ENCODE data around the gene SFXN2. TPM values are rescaled to one million over a fixed set of nuclear protein-coding genes. Genes with fewer than 3 reads are reported as not detected.
A peak's percentile ranks its signal among the peaks of the same experiment; 100 is the strongest.

Gene SFXN2
- total RNA-seq, 1 donor from 2014 or later = 36.8 TPM

DNA sequence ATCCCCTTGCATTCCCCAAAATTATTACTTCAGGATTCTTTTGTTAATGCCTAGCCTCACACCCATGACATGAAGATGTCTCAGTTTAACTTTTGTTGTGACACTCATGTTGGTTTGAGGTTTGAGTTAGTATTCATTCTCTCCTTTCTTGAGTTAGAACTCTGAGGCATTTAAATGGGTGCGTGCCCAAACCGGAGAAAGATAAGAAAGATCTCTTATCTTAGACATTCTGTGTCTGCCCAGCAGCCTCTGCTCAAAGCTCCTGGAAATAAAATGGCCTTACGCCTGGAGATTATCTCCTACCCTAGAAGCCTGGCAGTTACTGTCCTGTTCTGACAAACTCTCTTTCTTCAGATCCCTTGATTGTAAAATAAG lies 55.7 kb downstream of the SFXN2 start:
- Mint-ChIP-seq H3K27ac (peak overlapping the region; percentile 86), H3K36me3 (no peaks in the 10 kb centered on the region), H3K4me3 (no peak overlapping the region), H3K4me1 (peaks cover 65% of the 10 kb centered on the region), H3K9me3 (no peaks in the 10 kb centered on the region), H3K27me3 (ENCODE audit: low read depth) (no peaks in the 10 kb centered on the region)
- TF ChIP-seq, protein P1, sequence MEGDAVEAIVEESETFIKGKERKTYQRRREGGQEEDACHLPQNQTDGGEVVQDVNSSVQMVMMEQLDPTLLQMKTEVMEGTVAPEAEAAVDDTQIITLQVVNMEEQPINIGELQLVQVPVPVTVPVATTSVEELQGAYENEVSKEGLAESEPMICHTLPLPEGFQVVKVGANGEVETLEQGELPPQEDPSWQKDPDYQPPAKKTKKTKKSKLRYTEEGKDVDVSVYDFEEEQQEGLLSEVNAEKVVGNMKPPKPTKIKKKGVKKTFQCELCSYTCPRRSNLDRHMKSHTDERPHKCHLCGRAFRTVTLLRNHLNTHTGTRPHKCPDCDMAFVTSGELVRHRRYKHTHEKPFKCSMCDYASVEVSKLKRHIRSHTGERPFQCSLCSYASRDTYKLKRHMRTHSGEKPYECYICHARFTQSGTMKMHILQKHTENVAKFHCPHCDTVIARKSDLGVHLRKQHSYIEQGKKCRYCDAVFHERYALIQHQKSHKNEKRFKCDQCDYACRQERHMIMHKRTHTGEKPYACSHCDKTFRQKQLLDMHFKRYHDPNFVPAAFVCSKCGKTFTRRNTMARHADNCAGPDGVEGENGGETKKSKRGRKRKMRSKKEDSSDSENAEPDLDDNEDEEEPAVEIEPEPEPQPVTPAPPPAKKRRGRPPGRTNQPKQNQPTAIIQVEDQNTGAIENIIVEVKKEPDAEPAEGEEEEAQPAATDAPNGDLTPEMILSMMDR (IDR thresholded peaks at IDR 0.05; ENCODE audit: unreplicated experiment) = no peak
- DNase-seq (ENCODE audit: low spot score in 2 of 2, unreplicated experiment in 2 of 2) = no peak

DNA sequence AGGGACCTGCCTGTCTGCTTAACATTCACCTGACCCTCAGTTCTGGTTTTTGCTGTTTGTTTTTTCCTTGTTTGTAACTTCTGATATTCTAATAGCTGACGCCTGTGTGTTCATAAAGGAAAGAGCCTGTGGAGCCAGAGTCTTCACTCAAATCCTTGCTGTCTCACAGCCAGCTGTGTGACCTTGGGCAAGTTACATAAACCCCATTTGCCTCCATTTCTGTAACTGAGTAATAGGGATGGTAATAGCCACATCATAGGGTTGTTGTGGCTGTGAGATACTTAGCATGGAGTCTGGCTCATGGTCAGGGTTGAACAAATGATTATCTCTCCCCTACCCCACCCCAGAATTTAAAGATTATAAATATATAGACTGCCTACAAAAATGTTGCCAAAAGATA lies 56.4 kb downstream of the SFXN2 start:
- Mint-ChIP-seq H3K4me3 (no peak overlapping the region), H3K27ac (peak overlapping the region; percentile 86), H3K36me3 (no peaks in the 10 kb centered on the region), H3K27me3 (ENCODE audit: low read depth) (no peaks in the 10 kb centered on the region), H3K9me3 (no peaks in the 10 kb centered on the region), H3K4me1 (peaks cover 65% of the 10 kb centered on the region)
- DNase-seq (ENCODE audit: low spot score in 2 of 2, unreplicated experiment in 2 of 2) = no peak
- TF ChIP-seq, protein P1 (IDR thresholded peaks at IDR 0.05; ENCODE audit: unreplicated experiment) = no peak

DNA sequence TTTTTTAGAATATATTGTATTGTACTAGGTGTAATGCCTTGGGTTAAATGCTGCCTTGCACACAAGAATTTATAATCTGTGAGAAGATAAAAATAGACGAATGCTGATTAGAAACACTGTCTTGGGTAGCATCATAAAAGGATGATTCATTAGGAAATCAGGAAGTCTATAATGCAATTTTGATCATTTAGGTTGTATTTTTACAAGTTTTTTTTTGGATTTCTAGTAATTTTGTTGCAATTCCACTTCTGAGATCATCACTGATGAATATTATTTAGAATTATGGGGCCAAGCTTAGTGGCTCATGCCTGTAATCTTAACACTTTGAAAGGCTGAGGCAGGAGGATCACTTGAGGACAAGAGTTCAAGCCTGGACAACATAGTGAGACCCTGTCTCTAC lies 58.9 kb downstream of the SFXN2 start:
- Mint-ChIP-seq H3K27ac (peak overlapping the region; percentile 82), H3K9me3 (no peaks in the 10 kb centered on the region), H3K4me3 (no peak overlapping the region), H3K27me3 (ENCODE audit: low read depth) (no peaks in the 10 kb centered on the region), H3K36me3 (no peaks in the 10 kb centered on the region), H3K4me1 (peaks cover 71% of the 10 kb centered on the region)
- TF ChIP-seq, protein P1 (IDR thresholded peaks at IDR 0.05; ENCODE audit: unreplicated experiment) = no peak
- DNase-seq (ENCODE audit: low spot score in 2 of 2, unreplicated experiment in 2 of 2) = no peak

DNA sequence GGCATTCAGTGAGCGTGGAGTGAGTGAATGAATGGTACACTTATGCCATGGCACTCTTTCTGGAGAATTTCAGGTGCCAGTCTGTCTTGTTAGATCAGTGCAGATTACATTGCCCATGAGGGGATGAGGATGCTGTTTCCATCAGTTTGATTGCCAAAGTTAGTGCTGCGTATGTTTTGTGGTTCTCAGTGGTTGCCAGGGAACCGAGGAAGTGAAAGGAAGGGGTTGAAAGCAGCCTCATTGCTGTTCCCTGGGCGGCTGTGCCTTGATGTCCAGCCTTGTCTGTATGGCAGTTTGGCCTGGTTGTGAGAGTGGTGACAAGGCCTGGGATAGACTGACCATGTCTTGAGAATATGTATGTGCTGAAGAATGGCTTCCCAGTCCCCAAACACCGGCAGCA lies 59.5 kb downstream of the SFXN2 start:
- no peaks in the 10 kb centered on the region for H3K27me3 Mint-ChIP-seq (ENCODE audit: low read depth)
- TF ChIP-seq, protein P1 (IDR thresholded peaks at IDR 0.05; ENCODE audit: unreplicated experiment) = no peak
- peak overlapping the region; percentile 98 for H3K27ac Mint-ChIP-seq
- H3K36me3 Mint-ChIP-seq = no peaks in the 10 kb centered on the region
- H3K9me3 Mint-ChIP-seq = no peaks in the 10 kb centered on the region
- no peak overlapping the region for H3K4me3 Mint-ChIP-seq
- peaks cover 77% of the 10 kb centered on the region for H3K4me1 Mint-ChIP-seq
- DNase-seq (ENCODE audit: low spot score in 2 of 2, unreplicated experiment in 2 of 2) = no peak

DNA sequence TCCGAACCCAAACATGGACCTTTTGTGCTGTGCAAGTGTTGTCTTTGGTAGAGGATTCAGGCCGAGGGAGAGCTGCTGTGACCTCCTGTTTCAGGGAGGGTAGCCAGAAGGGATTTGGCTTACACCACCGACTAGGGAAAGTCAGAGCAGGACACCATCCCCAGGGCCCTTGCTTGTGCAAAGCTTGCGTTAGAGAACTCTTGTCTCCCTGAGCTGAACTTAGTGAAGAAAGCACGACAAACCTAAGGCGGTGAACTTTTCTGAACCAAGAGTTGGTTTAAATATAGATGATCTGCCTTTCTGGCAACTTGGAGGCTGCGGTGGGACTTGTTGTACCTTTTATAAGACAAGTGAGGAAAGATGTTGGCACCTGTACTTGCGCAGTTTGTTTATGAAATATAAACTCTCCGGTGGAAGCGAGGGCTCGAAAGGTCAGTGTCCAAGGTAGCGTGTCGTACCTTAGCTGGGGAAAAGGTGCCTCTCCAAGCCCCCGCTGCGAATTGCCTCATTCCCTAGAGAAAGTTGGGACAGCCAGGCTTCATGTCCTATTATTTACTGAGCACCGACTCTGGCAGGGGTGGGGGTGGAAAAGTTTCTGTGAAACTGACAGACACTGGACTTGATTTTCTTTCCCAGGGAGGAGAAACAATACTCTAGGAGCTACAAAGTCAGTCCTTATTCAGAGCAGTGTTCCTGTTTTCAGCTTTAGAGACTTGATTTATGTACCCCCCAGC lies 60.9 kb downstream of the SFXN2 start:
- DNase-seq (ENCODE audit: low spot score in 2 of 2, unreplicated experiment in 2 of 2) = no peak
- Mint-ChIP-seq H3K4me1 (peaks cover 77% of the 10 kb centered on the region), H3K27ac (peak overlapping the region; percentile 98), H3K27me3 (ENCODE audit: low read depth) (no peaks in the 10 kb centered on the region), H3K9me3 (no peaks in the 10 kb centered on the region), H3K36me3 (no peaks in the 10 kb centered on the region), H3K4me3 (peak overlapping the region; percentile 70)
- TF ChIP-seq, protein P1 (IDR thresholded peaks at IDR 0.05; ENCODE audit: unreplicated experiment) = no peak
